HEK293T (cell line): ENCODE results near the gene ASCC1.

ENCODE experiments used
- BHLHE40 ChIP-seq: fragments of 450-650 bp; IDR thresholded peaks from 2 replicates; pipeline ENCODE4 v1.6.1; 2016; ENCODE audit warnings: mild to moderate bottlenecking, moderate library complexity, borderline replicate concordance
- CTBP1 ChIP-seq: fragments of 450-650 bp; IDR thresholded peaks from 2 replicates; pipeline ENCODE4 v1.6.1; 2016; ENCODE audit warnings: borderline replicate concordance
- FOXA1 ChIP-seq: fragments of 450-650 bp; IDR thresholded peaks from 2 replicates; pipeline ENCODE4 v1.6.1; 2016; ENCODE audit warnings: mild to moderate bottlenecking
- NFRKB ChIP-seq: fragments of 450-650 bp; IDR thresholded peaks from 2 replicates; pipeline ENCODE4 v1.6.1; 2016; ENCODE audit warnings: mild to moderate bottlenecking, moderate library complexity
- TARDBP ChIP-seq: fragments of 450-650 bp; IDR thresholded peaks from 2 replicates; pipeline ENCODE4 v1.6.1; 2016
- ZNF384 ChIP-seq: fragments of 450-650 bp; IDR thresholded peaks from 2 replicates; pipeline ENCODE4 v1.6.1; 2016
- TF ChIP-seq, protein P1 (sequence below): fragments of 450-650 bp; IDR thresholded peaks from 2 replicates; pipeline ENCODE4 v1.6.1; 2016

DNA sequence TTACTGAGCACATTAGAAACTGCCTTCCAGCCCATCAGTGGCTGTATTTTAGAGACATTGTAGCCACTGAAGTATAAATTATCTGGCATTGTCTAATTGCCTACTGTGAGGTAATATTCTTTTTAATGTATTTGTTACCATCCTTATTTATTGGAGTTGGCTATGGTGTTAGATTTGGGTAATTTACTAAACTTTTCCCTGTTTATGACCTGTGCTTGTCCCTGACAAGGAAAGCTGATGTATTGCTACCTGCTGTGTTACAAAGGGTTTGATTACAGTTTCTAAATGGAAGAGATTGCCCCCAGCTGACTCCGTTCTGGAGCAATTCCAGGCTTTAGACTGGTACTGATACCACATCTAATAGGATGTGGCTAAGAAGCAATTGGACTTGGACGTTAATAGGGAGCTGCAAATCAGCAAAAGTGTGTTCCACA is 12.3 kb upstream of the ASCC1 start:
- TF ChIP-seq ZNF384 (no peak), NFRKB (no peak), CTBP1 (peak; percentile 92), BHLHE40 (no peak), FOXA1 (no peak), TARDBP (no peak)
- TF ChIP-seq, protein P1, sequence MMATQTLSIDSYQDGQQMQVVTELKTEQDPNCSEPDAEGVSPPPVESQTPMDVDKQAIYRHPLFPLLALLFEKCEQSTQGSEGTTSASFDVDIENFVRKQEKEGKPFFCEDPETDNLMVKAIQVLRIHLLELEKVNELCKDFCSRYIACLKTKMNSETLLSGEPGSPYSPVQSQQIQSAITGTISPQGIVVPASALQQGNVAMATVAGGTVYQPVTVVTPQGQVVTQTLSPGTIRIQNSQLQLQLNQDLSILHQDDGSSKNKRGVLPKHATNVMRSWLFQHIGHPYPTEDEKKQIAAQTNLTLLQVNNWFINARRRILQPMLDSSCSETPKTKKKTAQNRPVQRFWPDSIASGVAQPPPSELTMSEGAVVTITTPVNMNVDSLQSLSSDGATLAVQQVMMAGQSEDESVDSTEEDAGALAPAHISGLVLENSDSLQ, result peak; percentile 91
